Activated CD4-positive, alpha-beta T cell treated with anti-CD3 and anti-CD28 coated beads, Interleukin-2, amount 10 ng/mL, durations not matched to agents 7 days and 5 days (primary cell): ENCODE data around the gene HS6ST3. TPM values are rescaled to one million over a fixed set of nuclear protein-coding genes. Genes with fewer than 3 reads are reported as not detected.

Source experiments
- CTCF ChIA-PET: fragments of 350-600 bp; sonication (Branson Sonifier 250); formaldehyde crosslinking; loops from one replicate; lab custom pipeline; 2021; ENCODE audit warnings: antibody characterized with exemption; lab: Charles Lee
- POLR2A ChIA-PET: fragments of 350-600 bp; sonication (Branson Sonifier 250); formaldehyde crosslinking; loops from one replicate; lab custom pipeline; 2021; ENCODE audit warnings: antibody characterized with exemption; lab: Charles Lee
- DNase-seq: peaks from one replicate; pipeline ENCODE4 v3.0.0-alpha.2; 2020
- H3K27ac Mint-ChIP-seq: one replicate; pipeline ENCODE4 v1.8.0; 2021; ENCODE audit warnings: mild to moderate bottlenecking, moderate library complexity, mixed read lengths
- H3K27me3 Mint-ChIP-seq: one replicate; pipeline ENCODE4 v1.8.0; 2021; ENCODE audit warnings: mixed read lengths
- H3K36me3 Mint-ChIP-seq: one replicate; pipeline ENCODE4 v1.8.0; 2021; ENCODE audit warnings: low read depth, mixed read lengths
- H3K4me1 Mint-ChIP-seq: one replicate; pipeline ENCODE4 v1.8.0; 2021; ENCODE audit warnings: mixed read lengths
- H3K4me3 Mint-ChIP-seq: one replicate; pipeline ENCODE4 v1.8.0; 2021; ENCODE audit warnings: mild to moderate bottlenecking, moderate library complexity, mixed read lengths
- H3K9me3 Mint-ChIP-seq: one replicate; pipeline ENCODE4 v1.8.0; 2021; ENCODE audit warnings: mixed read lengths
- total RNA-seq, 2 experiments: library from RNA; stranded (reverse); gene quantifications; one replicate each; pipeline ENCODE4 v1.2.3, GENCODE V29; 2021

The HS6ST3 gene
- total RNA-seq, 2 experiments from 2014 or later: not detected

DNA sequence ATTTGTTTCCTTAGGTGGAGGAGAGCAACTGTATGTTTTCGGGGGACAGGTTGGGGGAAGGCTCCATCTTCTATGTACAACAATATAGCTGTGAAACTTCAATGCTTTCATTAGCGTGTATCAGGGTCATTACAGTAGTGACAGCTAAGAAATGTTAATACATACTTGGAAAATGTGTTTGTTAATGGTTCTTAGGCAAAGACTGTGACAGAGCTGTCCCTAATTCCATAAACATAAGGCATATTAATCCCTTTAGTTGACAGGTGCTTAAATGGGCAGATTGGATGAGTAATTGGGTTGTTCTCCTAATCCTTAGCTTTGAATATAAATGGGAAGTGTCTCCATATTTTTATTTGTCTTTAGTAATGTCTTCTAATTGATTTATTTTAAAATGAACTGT lies 313.7 kb downstream of the HS6ST3 start:
- Mint-ChIP-seq H3K4me1 (no peaks in the 10 kb centered on the region), H3K9me3 (peaks cover 4% of the 10 kb centered on the region), H3K27ac (no peak overlapping the region), H3K4me3 (no peak overlapping the region), H3K36me3 (no peaks in the 10 kb centered on the region), H3K27me3 (no peaks in the 10 kb centered on the region)
- ChIA-PET CTCF (no interaction called here), POLR2A (interaction anchor here (0.6 kb wide), 1 partner anchor 10 kb away, joined by 3 read pairs; no protein-coding TSS in a partner anchor)
- no peak for DNase-seq

GRCh38 chr13:96415831-96416385 lies 326.0 kb downstream of the HS6ST3 start:
- Mint-ChIP-seq H3K9me3 (peaks cover 4% of the 10 kb centered on the region), H3K27ac (no peak overlapping the region), H3K4me3 (no peak overlapping the region), H3K27me3 (no peaks in the 10 kb centered on the region), H3K4me1 (no peaks in the 10 kb centered on the region), H3K36me3 (no peaks in the 10 kb centered on the region)
- CTCF ChIA-PET: no interaction called here
- DNase-seq: no peak
- POLR2A ChIA-PET: no interaction called here

GRCh38 chr13:96417939-96418685 lies 328.2 kb downstream of the HS6ST3 start:
- no peak overlapping the region for H3K4me3 Mint-ChIP-seq
- DNase-seq: no peak
- CTCF ChIA-PET: no interaction called here
- POLR2A ChIA-PET: no interaction called here
- H3K27ac Mint-ChIP-seq: no peak overlapping the region
- H3K4me1 Mint-ChIP-seq: no peaks in the 10 kb centered on the region
- H3K9me3 Mint-ChIP-seq: peaks cover under 1% of the 10 kb centered on the region
- no peaks in the 10 kb centered on the region for H3K27me3 Mint-ChIP-seq
- no peaks in the 10 kb centered on the region for H3K36me3 Mint-ChIP-seq

- DNase-seq: no peak
- Mint-ChIP-seq H3K27ac (no peak overlapping the region), H3K4me1 (no peaks in the 10 kb centered on the region), H3K27me3 (no peaks in the 10 kb centered on the region), H3K36me3 (no peaks in the 10 kb centered on the region), H3K9me3 (peaks cover 4% of the 10 kb centered on the region), H3K4me3 (no peak overlapping the region)
- POLR2A ChIA-PET: no interaction called here
- CTCF ChIA-PET: no interaction called here
Observed at GRCh38 chr13:96421314-96421713, 331.4 kb downstream of the HS6ST3 start.

- no peaks in the 10 kb centered on the region for H3K4me1 Mint-ChIP-seq
- H3K27ac Mint-ChIP-seq: no peak overlapping the region
Observed at GRCh38 chr13:96422002-96422401, 332.1 kb downstream of the HS6ST3 start.

DNA sequence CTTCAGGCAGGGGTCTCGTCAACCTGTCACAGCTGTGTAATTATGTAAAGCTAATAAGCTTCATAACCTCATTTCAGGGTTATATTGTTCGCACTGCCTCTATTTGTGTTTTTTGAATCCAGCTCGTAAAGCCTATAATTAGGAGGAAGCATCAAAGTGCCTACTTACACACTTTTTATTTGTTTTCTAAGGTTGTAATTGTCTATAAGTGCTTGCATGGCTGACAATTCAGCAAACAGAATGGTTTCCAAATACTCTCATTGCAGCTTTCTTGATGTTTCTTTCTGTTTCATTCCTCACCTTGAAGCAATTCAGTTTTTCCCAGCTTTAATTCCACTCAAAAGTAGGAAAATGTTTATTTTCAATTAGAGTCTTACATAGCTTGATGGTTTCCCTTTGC lies 336.3 kb downstream of the HS6ST3 start:
- Mint-ChIP-seq H3K4me3 (no peak overlapping the region), H3K27ac (no peak overlapping the region), H3K9me3 (peaks cover 4% of the 10 kb centered on the region), H3K36me3 (no peaks in the 10 kb centered on the region), H3K4me1 (no peaks in the 10 kb centered on the region), H3K27me3 (no peaks in the 10 kb centered on the region)
- ChIA-PET CTCF (interaction anchor here (0.7 kb wide), 1 partner anchor 87 kb away, joined by 3 read pairs; no protein-coding TSS in a partner anchor), POLR2A (no interaction called here)
- DNase-seq: no peak

More at GRCh38 chr13:96422002-96422401, 332.1 kb downstream of the HS6ST3 start:
- Mint-ChIP-seq H3K36me3 (no peaks in the 10 kb centered on the region), H3K27me3 (no peaks in the 10 kb centered on the region), H3K4me3 (no peak overlapping the region), H3K9me3 (peaks cover 4% of the 10 kb centered on the region)
- DNase-seq: no peak
- ChIA-PET POLR2A (no interaction called here), CTCF (no interaction called here)

DNA sequence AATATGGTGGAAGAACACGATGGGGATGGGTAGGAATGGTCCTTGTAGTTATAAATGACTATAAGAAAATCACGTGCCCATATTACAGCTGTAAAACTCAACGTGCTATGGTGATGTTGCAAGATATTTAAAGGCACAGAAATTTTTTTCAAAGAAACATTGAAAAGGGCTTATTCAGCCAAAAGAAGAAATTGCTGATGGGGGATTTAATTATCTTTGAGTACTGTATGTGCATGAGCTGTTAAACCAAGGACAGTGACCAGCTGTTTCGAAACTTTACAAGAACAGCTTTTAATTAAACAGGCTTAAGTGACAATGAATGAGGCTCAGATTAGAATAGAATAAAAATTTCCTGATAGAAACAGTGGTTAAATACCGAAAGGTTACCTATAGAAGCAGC lies 339.0 kb downstream of the HS6ST3 start:
- no peak overlapping the region for H3K4me3 Mint-ChIP-seq

GRCh38 chr13:96431044-96431581 lies 341.2 kb downstream of the HS6ST3 start:
- DNase-seq: no peak
- Mint-ChIP-seq H3K4me3 (no peak overlapping the region), H3K36me3 (no peaks in the 10 kb centered on the region), H3K27ac (no peak overlapping the region), H3K4me1 (no peaks in the 10 kb centered on the region), H3K9me3 (peaks cover 2% of the 10 kb centered on the region), H3K27me3 (no peaks in the 10 kb centered on the region)
- ChIA-PET POLR2A (no interaction called here), CTCF (no interaction called here)

More for the DNA sequence above, 339.0 kb downstream of the HS6ST3 start:
- Mint-ChIP-seq H3K36me3 (no peaks in the 10 kb centered on the region), H3K27me3 (no peaks in the 10 kb centered on the region), H3K9me3 (no peaks in the 10 kb centered on the region), H3K27ac (no peak overlapping the region), H3K4me1 (no peaks in the 10 kb centered on the region)
- ChIA-PET POLR2A (no interaction called here), CTCF (interaction anchor here (0.6 kb wide), 1 partner anchor 188 kb away, joined by 4 read pairs; no protein-coding TSS in a partner anchor)
- no peak for DNase-seq

DNA sequence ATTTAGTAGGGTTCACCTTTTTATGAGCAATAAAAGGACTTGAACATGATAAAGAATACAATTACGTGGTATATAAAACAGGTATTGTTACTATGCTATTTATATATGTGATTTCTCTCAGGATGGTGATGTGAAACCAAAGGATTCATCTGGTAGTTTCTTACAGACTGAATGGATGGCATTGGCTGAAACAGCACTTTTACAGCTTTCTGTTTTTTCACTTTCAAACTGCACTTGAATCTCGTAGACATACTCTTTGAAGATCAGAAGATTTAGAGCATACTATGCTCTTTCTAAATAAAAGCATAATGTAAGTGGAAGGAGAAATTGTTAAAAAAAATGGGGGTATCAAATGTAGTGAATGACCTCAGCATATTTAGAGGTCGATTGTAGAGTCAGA lies 354.8 kb downstream of the HS6ST3 start:
- H3K9me3 Mint-ChIP-seq: peaks cover 2% of the 10 kb centered on the region
- CTCF ChIA-PET: no interaction called here
- no peak for DNase-seq
- H3K4me1 Mint-ChIP-seq: no peaks in the 10 kb centered on the region
- POLR2A ChIA-PET: no interaction called here
- H3K4me3 Mint-ChIP-seq: no peak overlapping the region
- no peaks in the 10 kb centered on the region for H3K36me3 Mint-ChIP-seq
- H3K27me3 Mint-ChIP-seq: no peaks in the 10 kb centered on the region
- H3K27ac Mint-ChIP-seq: no peak overlapping the region

GRCh38 chr13:96449920-96450319 lies 360.0 kb downstream of the HS6ST3 start:
- H3K4me3 Mint-ChIP-seq: no peak overlapping the region
- no peak overlapping the region for H3K27ac Mint-ChIP-seq
- no peak for DNase-seq
- POLR2A ChIA-PET: no interaction called here
- CTCF ChIA-PET: no interaction called here
- no peaks in the 10 kb centered on the region for H3K27me3 Mint-ChIP-seq
- H3K4me1 Mint-ChIP-seq: no peaks in the 10 kb centered on the region
- H3K36me3 Mint-ChIP-seq: no peaks in the 10 kb centered on the region
- H3K9me3 Mint-ChIP-seq: peaks cover 4% of the 10 kb centered on the region

- no peaks in the 10 kb centered on the region for H3K4me1 Mint-ChIP-seq
- CTCF ChIA-PET: no interaction called here
- H3K27me3 Mint-ChIP-seq: no peaks in the 10 kb centered on the region
- no peak for DNase-seq
- H3K36me3 Mint-ChIP-seq: no peaks in the 10 kb centered on the region
- no peak overlapping the region for H3K27ac Mint-ChIP-seq
- POLR2A ChIA-PET: no interaction called here
- no peak overlapping the region for H3K4me3 Mint-ChIP-seq
- peaks cover 4% of the 10 kb centered on the region for H3K9me3 Mint-ChIP-seq
Observed at GRCh38 chr13:96450326-96451020, 360.6 kb downstream of the HS6ST3 start.

DNA sequence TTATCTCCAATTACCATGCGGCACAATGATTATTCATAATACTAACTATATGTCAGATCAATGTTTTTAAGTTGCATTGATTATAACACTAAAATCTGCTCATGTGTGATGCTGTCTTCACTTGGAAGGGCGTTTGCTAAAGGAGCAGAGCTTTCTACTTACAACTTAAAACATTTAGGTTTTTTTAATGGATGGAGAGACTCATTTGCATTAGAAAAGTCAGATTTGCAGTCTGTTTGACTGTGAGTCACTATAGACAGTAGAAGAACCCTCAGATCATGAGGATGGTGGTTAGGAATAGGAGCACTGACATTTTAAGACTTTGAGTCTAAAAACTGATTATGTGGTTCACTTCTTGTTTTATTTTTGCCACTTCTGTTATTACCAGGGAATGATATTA lies 364.6 kb downstream of the HS6ST3 start:
- no peak overlapping the region for H3K27ac Mint-ChIP-seq
- H3K4me1 Mint-ChIP-seq: no peaks in the 10 kb centered on the region
- no peak overlapping the region for H3K4me3 Mint-ChIP-seq
- H3K9me3 Mint-ChIP-seq: peaks cover 4% of the 10 kb centered on the region
- ChIA-PET CTCF (no interaction called here), POLR2A (no interaction called here)
- H3K27me3 Mint-ChIP-seq: no peaks in the 10 kb centered on the region
- H3K36me3 Mint-ChIP-seq: no peaks in the 10 kb centered on the region
- no peak for DNase-seq

DNA sequence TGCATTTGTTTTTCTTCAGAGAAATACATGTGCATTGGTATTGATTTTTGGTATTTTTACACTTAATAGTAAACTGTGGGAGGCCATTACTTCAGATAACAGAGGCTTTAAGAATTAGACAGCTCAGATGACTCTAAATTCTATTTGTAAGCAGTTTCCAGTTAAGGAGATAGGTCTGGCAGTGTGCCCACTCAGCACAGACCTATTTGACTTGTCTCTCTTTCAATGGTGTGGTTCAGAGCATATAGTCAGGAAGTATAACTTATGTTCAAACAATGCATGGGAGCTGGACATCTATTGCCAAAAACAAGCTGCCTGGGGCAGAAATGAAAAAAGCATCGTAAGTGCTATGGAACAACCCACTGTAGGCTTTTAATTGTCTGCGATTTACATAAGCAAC lies 370.7 kb downstream of the HS6ST3 start:
- ChIA-PET CTCF (no interaction called here), POLR2A (no interaction called here)
- no peaks in the 10 kb centered on the region for H3K36me3 Mint-ChIP-seq
- no peaks in the 10 kb centered on the region for H3K9me3 Mint-ChIP-seq
- no peak overlapping the region for H3K4me3 Mint-ChIP-seq
- no peak for DNase-seq
- no peaks in the 10 kb centered on the region for H3K4me1 Mint-ChIP-seq
- H3K27me3 Mint-ChIP-seq: no peaks in the 10 kb centered on the region
- no peak overlapping the region for H3K27ac Mint-ChIP-seq
